SK-N-SH (cell line): Measurements from ENCODE around the gene SRRM2. TPM values are rescaled to one million over a fixed set of nuclear protein-coding genes. Genes with fewer than 3 reads are reported as not detected.

Experiments used
- CTCF ChIA-PET: fragments of 300-600, 350-600 bp; formaldehyde crosslinking; extraction: SDS; loops from one replicate; lab custom pipeline; 2021; lab: Yijun Ruan, JAX
- POLR2A ChIA-PET: fragments of 350-600 bp; sonication (Branson Sonifier 250); formaldehyde crosslinking; extraction: SDS; loops from one replicate; lab custom pipeline; 2020; ENCODE audit warnings: antibody characterized with exemption, inconsistent platforms; lab: Yijun Ruan, JAX
- DNase-seq: peaks from one replicate; pipeline ENCODE4 v3.0.0; 2012
- H2AFZ ChIP-seq: fragments of 200-600 bp; sonication (generic); 2 replicates; pipeline ENCODE4 v1.8.1; 2016; ENCODE audit warnings: antibody characterized with exemption, mild to moderate bottlenecking, low read depth
- H3F3A ChIP-seq: fragments of 200-600 bp; sonication (generic); replicated peaks from 2 replicates; pipeline ENCODE3; 2016; ENCODE audit warnings: antibody characterized with exemption, mild to moderate bottlenecking; ENCODE audit not compliant: insufficient read depth
- H3K27ac ChIP-seq, 2 experiments: fragments of 200-500 bp in 1 of 2; fragments of 200-600 bp in 1 of 2; sonication (Bioruptor generic) in 1 of 2; sonication (generic), shearing (Covaris generic) in 1 of 2; 2 replicates each; pipeline versions ENCODE4 v1.5.1 to v1.6.1; 2014 to 2016; ENCODE audit warnings: low read depth in 2 of 2, inconsistent platforms in 1 of 2, low read length in 1 of 2, mild to moderate bottlenecking in 1 of 2, mixed read lengths in 1 of 2
- H3K27me3 ChIP-seq: fragments of 200-600 bp; sonication (generic), shearing (Covaris generic); 2 replicates; pipeline ENCODE4 v1.6.1; 2016; ENCODE audit warnings: mixed run types; ENCODE audit not compliant: insufficient read depth
- H3K36me3 ChIP-seq, 2 experiments: fragments of 200-500 bp in 1 of 2; fragments of 200-600 bp in 1 of 2; sonication (Bioruptor generic) in 1 of 2; sonication (generic) in 1 of 2; replicated peaks in 1 of 2; 2 replicates each; pipeline versions ENCODE3 to v1.5.1; 2014 to 2016; ENCODE audit warnings: low read length in 1 of 2, mild to moderate bottlenecking in 1 of 2; ENCODE audit not compliant: insufficient read depth in 2 of 2, control insufficient read depth in 1 of 2
- H3K4me1 ChIP-seq, 2 experiments: fragments of 200-500 bp in 1 of 2; fragments of 200-600 bp in 1 of 2; sonication (Bioruptor generic) in 1 of 2; sonication (generic), shearing (Covaris generic) in 1 of 2; 2 replicates each; pipeline versions ENCODE4 v1.5.1 to v1.6.1; 2014 to 2016; ENCODE audit warnings: low read depth in 1 of 2, low read length in 1 of 2, mixed run types in 1 of 2; ENCODE audit not compliant: insufficient read depth in 2 of 2, control insufficient read depth in 1 of 2
- H3K4me2 ChIP-seq: fragments of 200-600 bp; sonication (generic), shearing (Covaris generic); 2 replicates; pipeline ENCODE4 v1.6.1; 2017; ENCODE audit warnings: mixed run types
- H3K4me3 ChIP-seq, 2 experiments: fragments of 200-500 bp in 1 of 2; fragments of 200-600 bp in 1 of 2; sonication (Bioruptor generic) in 1 of 2; sonication (generic), shearing (Covaris generic) in 1 of 2; 2 replicates each; pipeline versions ENCODE4 v1.5.1 to v1.8.1; 2014 to 2016; ENCODE audit warnings: low read depth in 2 of 2, inconsistent platforms in 1 of 2, low read length in 1 of 2, mild to moderate bottlenecking in 1 of 2, mixed read lengths in 1 of 2, moderate library complexity in 1 of 2
- H3K79me2 ChIP-seq: fragments of 200-600 bp; sonication (generic); 2 replicates; pipeline ENCODE4 v1.8.1; 2017; ENCODE audit warnings: mild to moderate bottlenecking; ENCODE audit not compliant: insufficient read depth
- H3K9ac ChIP-seq: fragments of 200-600 bp; sonication (generic); 2 replicates; pipeline ENCODE4 v1.6.1; 2017; ENCODE audit warnings: mixed run types
- H3K9me2 ChIP-seq: fragments of 200-600 bp; sonication (generic); 2 replicates; pipeline ENCODE4 v1.6.1; 2017; ENCODE audit warnings: mixed run types
- H3K9me3 ChIP-seq: fragments of 200-600 bp; sonication (generic); 2 replicates; pipeline ENCODE4 v1.6.1; 2017; ENCODE audit warnings: mixed run types, mild to moderate bottlenecking, moderate library complexity
- H4K20me1 ChIP-seq: fragments of 200-600 bp; sonication (generic); 2 replicates; pipeline ENCODE4 v1.6.1; 2017; ENCODE audit warnings: mild to moderate bottlenecking, mixed run types; ENCODE audit not compliant: insufficient read depth
- ELF1 ChIP-seq: IDR thresholded peaks from 2 replicates; pipeline ENCODE4 v1.4.0; 2012
- EZH2phosphoT487 ChIP-seq: fragments of 200-600 bp; sonication (generic); IDR thresholded peaks from 2 replicates; pipeline ENCODE4 v1.6.1; 2017; ENCODE audit warnings: low read depth, mixed run types, mild to moderate bottlenecking, antibody characterized with exemption, moderate library complexity, borderline replicate concordance
- GABPA ChIP-seq: IDR thresholded peaks from 2 replicates; pipeline ENCODE4 v1.4.0; 2012; ENCODE audit warnings: low read depth, mild to moderate bottlenecking
- IRF3 ChIP-seq: fragments of 150-350 bp; IDR thresholded peaks from 2 replicates; pipeline ENCODE4 v1.6.1; 2016; ENCODE audit warnings: mild to moderate bottlenecking, low read depth, low read length
- RAD21 ChIP-seq: IDR thresholded peaks from 2 replicates; pipeline ENCODE4 v1.6.1; 2012; ENCODE audit warnings: mild to moderate bottlenecking, low read length
- REST ChIP-seq: IDR thresholded peaks from 2 replicates; pipeline ENCODE4 v1.6.1; 2012; ENCODE audit warnings: mild to moderate bottlenecking, low read depth, low read length, moderate library complexity
- RXRA ChIP-seq: IDR thresholded peaks from 2 replicates; pipeline ENCODE4 v1.4.0; 2012; ENCODE audit warnings: low read depth, mild to moderate bottlenecking, borderline replicate concordance
- SIN3A ChIP-seq: IDR thresholded peaks from 2 replicates; pipeline ENCODE4 v1.6.1; 2012; ENCODE audit warnings: low read depth, mild to moderate bottlenecking, low read length, moderate library complexity, borderline replicate concordance
- TCF12 ChIP-seq: IDR thresholded peaks from 2 replicates; pipeline ENCODE4 v1.4.0; 2012
- USF2 ChIP-seq: fragments of 150-350 bp; IDR thresholded peaks from 2 replicates; pipeline ENCODE4 v1.6.1; 2017; ENCODE audit warnings: antibody characterized with exemption, low read length, low read depth, borderline replicate concordance
- WGBS: methylation state at CpG from one replicate; pipeline ENCODE4 v1.1.6; 2017; ENCODE audit warnings: low lambda C conversion rate; 5-methylcytosine and 5-hydroxymethylcytosine counted together
- polyA plus RNA-seq, 3 experiments: library from polyadenylated mRNA; depleted of rRNA; stranded (reverse); fragments of >200 nt; gene quantifications; 2 replicates each; pipeline ENCODE4 v1.2.3, GENCODE V29; 2012

The SRRM2 gene
- polyA plus RNA-seq, 1 of the 3 experiments (the other 2 are of a cell fraction): 143 TPM

GRCh38 chr16:2737238-2737605 is 15.2 kb upstream of the SRRM2 start:
- POLR2A ChIA-PET: no interaction called here

GRCh38 chr16:2737895-2738418 is 14.5 kb upstream of the SRRM2 start:
- Histone ChIP-seq H3F3A (no peaks in the 10 kb centered on the region), H3K27me3 (no peaks in the 10 kb centered on the region), H3K27ac (no peak overlapping the region), H3K4me2 (no peak overlapping the region), H3K79me2 (no peaks in the 10 kb centered on the region), H2AFZ (no peak overlapping the region)
- WGBS: 58% methylated on average over 4 of the region's 7 CpGs
- CTCF ChIA-PET: no interaction called here
- POLR2A ChIA-PET: no interaction called here
- no peak for DNase-seq
- no peak for TF ChIP-seq USF2
- TF ChIP-seq, all 33 proteins: peak for 0
- Histone ChIP-seq H3K36me3 (no peaks in the 10 kb centered on the region), H3K9ac (no peak overlapping the region), H3K4me1 (no peaks in the 10 kb centered on the region; a peak in 1 of 4 replicates), H3K9me3 (no peaks in the 10 kb centered on the region), H4K20me1 (no peaks in the 10 kb centered on the region), H3K9me2 (no peaks in the 10 kb centered on the region), H3K4me3 (no peak overlapping the region)

More at GRCh38 chr16:2737238-2737605, 15.2 kb upstream of the SRRM2 start:
- Histone ChIP-seq H3K9ac (no peak overlapping the region), H2AFZ (no peak overlapping the region), H3K27me3 (no peaks in the 10 kb centered on the region), H3K4me2 (no peak overlapping the region), H3K36me3 (no peaks in the 10 kb centered on the region), H3K27ac (no peak overlapping the region), H3F3A (no peaks in the 10 kb centered on the region), H3K4me3 (no peak overlapping the region), H4K20me1 (no peaks in the 10 kb centered on the region), H3K9me2 (no peaks in the 10 kb centered on the region), H3K4me1 (no peaks in the 10 kb centered on the region; a peak in 1 of 4 replicates), H3K9me3 (no peaks in the 10 kb centered on the region), H3K79me2 (no peaks in the 10 kb centered on the region)
- 83% methylated on average over 4 of the region's 5 CpGs for WGBS
- no peak for DNase-seq
- CTCF ChIA-PET: interaction anchor here (1.9 kb wide), 1 partner anchor 131 kb away, joined by 6 read pairs; no protein-coding TSS in a partner anchor
- TF ChIP-seq RXRA (no peak), SIN3A (no peak), ELF1 (no peak), IRF3 (no peak), TCF12 (no peak), EZH2phosphoT487 (no peak), REST (no peak), RAD21 (no peak), GABPA (no peak)
